H9 (cell line): ENCODE results near the gene WWC2. TPM values are rescaled to one million over a fixed set of nuclear protein-coding genes. Genes with fewer than 3 reads are reported as not detected.

Source experiments
- DNase-seq: peaks from one replicate; pipeline ENCODE4 v3.0.0-alpha.2; 2017
- H2AFZ ChIP-seq: one replicate; pipeline ENCODE4 v1.6.1; 2013; ENCODE audit warnings: mild to moderate bottlenecking, low read length, control low read depth, moderate library complexity
- H2AK5ac ChIP-seq: 2 replicates; pipeline ENCODE4 v1.6.1; 2013; ENCODE audit warnings: low read length, control low read depth, mixed read lengths; ENCODE audit not compliant: insufficient read length
- H2BK120ac ChIP-seq: one replicate; pipeline ENCODE4 v1.6.1; 2013; ENCODE audit warnings: low read depth, mild to moderate bottlenecking, low read length, control low read depth, inconsistent platforms; ENCODE audit not compliant: poor library complexity, severe bottlenecking
- H2BK12ac ChIP-seq: 2 replicates; pipeline ENCODE4 v1.6.1; 2013; ENCODE audit warnings: low read length, control low read depth, mixed read lengths, low read depth; ENCODE audit not compliant: insufficient read length
- H2BK15ac ChIP-seq: 2 replicates; pipeline ENCODE4 v1.6.1; 2013; ENCODE audit warnings: low read depth, low read length, control low read depth
- H2BK20ac ChIP-seq: one replicate; pipeline ENCODE4 v1.6.1; 2013; ENCODE audit warnings: low read depth, mild to moderate bottlenecking, low read length, control low read depth, inconsistent platforms; ENCODE audit not compliant: poor library complexity, severe bottlenecking
- H2BK5ac ChIP-seq: 2 replicates; pipeline ENCODE4 v1.6.1; 2013; ENCODE audit warnings: low read length, control low read depth, mixed read lengths; ENCODE audit not compliant: insufficient read length
- H3K14ac ChIP-seq: 2 replicates; pipeline ENCODE4 v1.6.1; 2013; ENCODE audit warnings: low read length, control low read depth; ENCODE audit not compliant: insufficient read depth
- H3K18ac ChIP-seq: 2 replicates; pipeline ENCODE4 v1.6.1; 2013; ENCODE audit warnings: low read depth, mild to moderate bottlenecking, mixed read lengths, low read length, control low read depth; ENCODE audit not compliant: insufficient read length
- H3K23ac ChIP-seq: 2 replicates; pipeline ENCODE4 v1.6.1; 2013; ENCODE audit warnings: low read length, control low read depth, mixed read lengths, low read depth; ENCODE audit not compliant: insufficient read length
- H3K23me2 ChIP-seq: 2 replicates; pipeline ENCODE4 v1.6.1; 2013; ENCODE audit warnings: low read depth, mild to moderate bottlenecking, mixed read lengths, low read length, control low read depth; ENCODE audit not compliant: insufficient read length, poor library complexity, severe bottlenecking
- H3K27ac ChIP-seq: 2 replicates; pipeline ENCODE4 v1.5.1; 2013; ENCODE audit warnings: low read length, control low read depth, mixed read lengths, low read depth; ENCODE audit not compliant: insufficient read length
- H3K27me3 ChIP-seq: 2 replicates; pipeline ENCODE4 v1.6.1; 2013; ENCODE audit warnings: low read length, control low read depth, inconsistent platforms; ENCODE audit not compliant: insufficient read depth
- H3K4ac ChIP-seq: 2 replicates; pipeline ENCODE4 v1.6.1; 2013; ENCODE audit warnings: low read depth, mild to moderate bottlenecking, control low read depth, inconsistent platforms, low read length, moderate library complexity
- H3K4me1 ChIP-seq: 2 replicates; pipeline ENCODE4 v1.6.1; 2013; ENCODE audit warnings: low read length, control low read depth, inconsistent platforms; ENCODE audit not compliant: insufficient read depth
- H3K4me2 ChIP-seq: 2 replicates; pipeline ENCODE4 v1.6.1; 2013; ENCODE audit warnings: low read length, control low read depth, mixed read lengths; ENCODE audit not compliant: insufficient read length, insufficient read depth
- H3K56ac ChIP-seq: 2 replicates; pipeline ENCODE4 v1.6.1; 2013; ENCODE audit warnings: low read depth, mild to moderate bottlenecking, mixed read lengths, low read length, control low read depth; ENCODE audit not compliant: insufficient read length
- H3K79me1 ChIP-seq: 2 replicates; pipeline ENCODE4 v1.6.1; 2013; ENCODE audit warnings: low read depth, mild to moderate bottlenecking, moderate library complexity, low read length, control low read depth, inconsistent platforms; ENCODE audit not compliant: insufficient read depth, poor library complexity, severe bottlenecking
- H3K79me2 ChIP-seq: 2 replicates; pipeline ENCODE4 v1.6.1; 2013; ENCODE audit warnings: low read length, control low read depth, inconsistent platforms; ENCODE audit not compliant: insufficient read depth
- H3K9ac ChIP-seq: 2 replicates; pipeline ENCODE4 v1.6.1; 2013; ENCODE audit warnings: low read length, control low read depth, mixed read lengths; ENCODE audit not compliant: insufficient read length; ENCODE audit errors: extremely low read depth
- H3K9me3 ChIP-seq: one replicate; pipeline ENCODE4 v1.6.1; 2013; ENCODE audit warnings: low read depth, low read length, inconsistent platforms; ENCODE audit not compliant: control insufficient read depth
- H3T11ph ChIP-seq: one replicate; pipeline ENCODE4 v1.6.1; 2013; ENCODE audit warnings: mild to moderate bottlenecking, low read length, control low read depth, inconsistent platforms
- H4K20me1 ChIP-seq: one replicate; pipeline ENCODE4 v1.6.1; 2013; ENCODE audit not compliant: control insufficient read depth, insufficient read length, insufficient read depth
- H4K5ac ChIP-seq: 2 replicates; pipeline ENCODE4 v1.6.1; 2013; ENCODE audit warnings: low read depth, mild to moderate bottlenecking, mixed read lengths, low read length, control low read depth; ENCODE audit not compliant: insufficient read length
- H4K8ac ChIP-seq: replicated peaks from 2 replicates; pipeline ENCODE4 v1.6.1; 2013; ENCODE audit warnings: low read length, control low read depth, mixed read lengths, low read depth; ENCODE audit not compliant: insufficient read length
- H4K91ac ChIP-seq: 2 replicates; pipeline ENCODE4 v1.6.1; 2013; ENCODE audit warnings: low read depth, mild to moderate bottlenecking, moderate library complexity, mixed read lengths, low read length, control low read depth; ENCODE audit not compliant: insufficient read length
- H3K27ac Mint-ChIP-seq, 3 experiments: 2 replicates in 2 of 3; 3 replicates in 1 of 3; pipeline ENCODE4 v1.8.0; 2020 to 2021; ENCODE audit warnings: mixed read lengths in 3 of 3, mild to moderate bottlenecking in 1 of 3, moderate library complexity in 1 of 3
- H3K27me3 Mint-ChIP-seq: 2 replicates; pipeline ENCODE4 v1.8.0; 2021; ENCODE audit warnings: low read depth, mild to moderate bottlenecking, moderate library complexity, mixed read lengths
- H3K36me3 Mint-ChIP-seq, 3 experiments: 2 replicates in 2 of 3; 3 replicates in 1 of 3; pipeline ENCODE4 v1.8.0; 2020 to 2021; ENCODE audit warnings: low read depth in 3 of 3, mixed read lengths in 3 of 3; ENCODE audit not compliant: insufficient read depth in 1 of 3
- H3K4me1 Mint-ChIP-seq, 2 experiments: 2 replicates each; pipeline ENCODE4 v1.8.0; 2020; ENCODE audit warnings: mixed read lengths in 2 of 2
- H3K4me3 Mint-ChIP-seq, 2 experiments: 2 replicates in 1 of 2; 3 replicates in 1 of 2; pipeline ENCODE4 v1.8.0; 2020 to 2021; ENCODE audit warnings: mild to moderate bottlenecking in 2 of 2, mixed read lengths in 2 of 2, moderate library complexity in 1 of 2
- H3K9me3 Mint-ChIP-seq, 2 experiments: 2 replicates in 1 of 2; 3 replicates in 1 of 2; pipeline ENCODE4 v1.8.0; 2020; ENCODE audit warnings: mild to moderate bottlenecking in 2 of 2, mixed read lengths in 2 of 2, moderate library complexity in 1 of 2
- CTCF ChIP-seq: fragments of 200-600 bp; sonication (generic); conservative IDR thresholded peaks from 3 replicates; pipeline ENCODE4 v1.8.0; 2021; ENCODE audit warnings: antibody characterized with exemption, mild to moderate bottlenecking
- WGBS: extraction: QIAGEN DNeasy Blood & Tissue Kit; methylation state at CpG from one replicate; pipeline ENCODE4 v1.1.7; 2013; ENCODE audit warnings: missing lambda C conversion rate, low lambda C conversion rate, mixed read lengths; ENCODE audit not compliant: insufficient read length; ENCODE audit errors: extremely low coverage; 5-methylcytosine and 5-hydroxymethylcytosine counted together
- total RNA-seq: library from RNA; stranded (reverse); gene quantifications from 2 replicates; pipeline ENCODE4 v1.2.1, GENCODE V29; 2021

WWC2 gene
- total RNA-seq, 1 experiment from 2014 or later, result 106 TPM

DNA sequence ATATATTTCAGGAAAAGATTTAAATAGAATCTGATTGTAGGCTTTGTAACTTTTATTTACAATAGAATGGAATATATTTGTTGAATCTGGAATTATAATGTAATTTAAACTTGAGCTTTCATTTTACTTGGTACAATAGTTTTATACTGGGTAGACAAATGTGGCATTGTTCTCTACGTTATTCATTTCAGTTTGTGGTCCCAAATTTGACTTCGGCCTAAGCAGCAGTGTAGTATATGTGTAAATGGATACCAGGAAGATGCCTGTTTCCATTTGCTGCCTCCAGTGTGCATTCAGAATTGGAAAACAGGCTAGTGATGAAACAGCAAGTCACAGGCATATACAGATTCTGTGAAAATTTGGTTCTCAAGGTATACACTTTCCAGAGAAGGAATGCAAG lies 143.2 kb downstream of the WWC2 start:
- no CpG with 5 or more reads among the region's 2 CpGs for WGBS
- H3K27me3 ChIP-seq, result no peaks in the 10 kb centered on the region

More for the DNA sequence above, 143.2 kb downstream of the WWC2 start:
- Mint-ChIP-seq H3K4me1 (peaks cover 44 to 49% of the 10 kb centered on the region in 2 experiments), H3K9me3 (no peaks in the 10 kb centered on the region), H3K36me3 (peaks cover 24 to 69% (median 48%) of the 10 kb centered on the region in 3 experiments; a peak in 6 of 7 replicates), H3K4me3 (no peak overlapping the region), H3K27me3 (no peaks in the 10 kb centered on the region), H3K27ac (peak overlapping the region; percentile 8 to 54 (median 23); a peak in 2 of 7 replicates)
- Histone ChIP-seq H3K27ac (no peak overlapping the region), H2AFZ (no peak overlapping the region), H4K8ac (no peak overlapping the region), H2AK5ac (no peak overlapping the region), H3K56ac (no peak overlapping the region), H2BK20ac (no peak overlapping the region), H3K9ac (no peak overlapping the region), H3K79me2 (no peaks in the 10 kb centered on the region), H2BK12ac (no peak overlapping the region), H2BK5ac (no peak overlapping the region), H3K23me2 (no peaks in the 10 kb centered on the region), H3K4me2 (no peak overlapping the region), H3K9me3 (no peaks in the 10 kb centered on the region), H4K20me1 (no peaks in the 10 kb centered on the region), H3K18ac (no peak overlapping the region), H4K91ac (no peak overlapping the region), H3K4ac (no peak overlapping the region), H2BK15ac (no peak overlapping the region), H3K14ac (no peak overlapping the region), H4K5ac (no peak overlapping the region), H3K4me1 (peaks cover 13% of the 10 kb centered on the region; the same call in 1 of the 2 replicates), H3K79me1 (no peaks in the 10 kb centered on the region), H3K23ac (no peak overlapping the region), H3T11ph (no peak overlapping the region), H2BK120ac (no peak overlapping the region)
- no peak for TF ChIP-seq CTCF
- DNase-seq, result no peak
